ENCODE results near the gene FPR3. TPM values are rescaled to one million over a fixed set of nuclear protein-coding genes. Genes with fewer than 3 reads are reported as not detected.

FPR3 gene
- total RNA-seq, 1 donor from 2014 or later, result 4.2 TPM

GRCh38 chr19:51788029-51788428 lies 6.9 kb upstream of the FPR3 start:
- H3K27ac ChIP-seq, result no peak overlapping the region
- H3K4me3 ChIP-seq, result no peak overlapping the region
- TF ChIP-seq POLR2AphosphoS5 (IDR thresholded peaks at IDR 0.05; ENCODE audit: insufficient read depth in 1 of 2, low read depth in 1 of 2) (no peak), POLR2A (IDR thresholded peaks at IDR 0.05) (no peak)
- TF ChIP-seq, protein P1, sequence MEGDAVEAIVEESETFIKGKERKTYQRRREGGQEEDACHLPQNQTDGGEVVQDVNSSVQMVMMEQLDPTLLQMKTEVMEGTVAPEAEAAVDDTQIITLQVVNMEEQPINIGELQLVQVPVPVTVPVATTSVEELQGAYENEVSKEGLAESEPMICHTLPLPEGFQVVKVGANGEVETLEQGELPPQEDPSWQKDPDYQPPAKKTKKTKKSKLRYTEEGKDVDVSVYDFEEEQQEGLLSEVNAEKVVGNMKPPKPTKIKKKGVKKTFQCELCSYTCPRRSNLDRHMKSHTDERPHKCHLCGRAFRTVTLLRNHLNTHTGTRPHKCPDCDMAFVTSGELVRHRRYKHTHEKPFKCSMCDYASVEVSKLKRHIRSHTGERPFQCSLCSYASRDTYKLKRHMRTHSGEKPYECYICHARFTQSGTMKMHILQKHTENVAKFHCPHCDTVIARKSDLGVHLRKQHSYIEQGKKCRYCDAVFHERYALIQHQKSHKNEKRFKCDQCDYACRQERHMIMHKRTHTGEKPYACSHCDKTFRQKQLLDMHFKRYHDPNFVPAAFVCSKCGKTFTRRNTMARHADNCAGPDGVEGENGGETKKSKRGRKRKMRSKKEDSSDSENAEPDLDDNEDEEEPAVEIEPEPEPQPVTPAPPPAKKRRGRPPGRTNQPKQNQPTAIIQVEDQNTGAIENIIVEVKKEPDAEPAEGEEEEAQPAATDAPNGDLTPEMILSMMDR (IDR thresholded peaks at IDR 0.05), result no peak
- H3K36me3 ChIP-seq, result no peaks in the 10 kb centered on the region
- no peak for DNase-seq (ENCODE audit: extremely low spot score in 2 of 2)
- H3K4me1 ChIP-seq, result no peaks in the 10 kb centered on the region
- intact Hi-C loops (cut with DNase I), result loop anchor here (10.0 kb wide), 1 partner anchor 313 kb away; the partner anchor contains the start of gene CEACAM18
- no peaks in the 10 kb centered on the region for H3K9me3 ChIP-seq
- H3K27me3 ChIP-seq, result no peaks in the 10 kb centered on the region

DNA sequence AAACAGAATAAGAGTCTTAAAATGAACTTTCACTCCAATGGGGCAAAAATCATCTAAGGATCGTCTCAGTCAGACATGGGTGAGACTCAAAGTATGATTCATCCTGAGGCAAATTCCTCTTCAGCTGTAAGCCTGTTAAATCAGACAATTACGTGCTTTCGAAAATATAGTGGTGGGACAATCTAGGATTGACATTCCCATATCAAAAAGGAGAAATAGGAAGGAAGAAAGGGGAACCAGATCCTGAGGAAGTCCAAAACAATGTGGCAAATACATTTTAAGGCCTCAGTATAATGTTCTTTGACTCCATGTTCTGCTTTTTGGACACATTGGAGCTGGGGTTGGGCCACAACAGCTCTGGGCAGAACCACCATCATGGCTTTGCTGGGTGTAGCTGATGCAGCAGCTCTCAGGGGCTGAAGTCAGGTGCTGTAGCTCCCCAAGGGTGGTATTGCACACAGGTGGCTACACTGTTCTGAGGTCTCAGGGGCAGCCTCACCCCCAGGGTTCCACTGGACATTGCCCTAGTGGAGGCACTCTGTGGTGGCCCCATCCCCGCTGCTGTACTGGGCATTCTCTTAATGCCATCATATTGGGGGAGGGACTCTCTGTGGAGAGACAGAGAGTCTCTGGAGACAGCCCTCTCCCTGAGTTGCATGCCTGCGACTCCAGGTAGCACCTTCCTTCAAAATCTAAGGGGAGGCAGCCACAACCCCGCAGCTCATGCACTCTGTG lies 5.7 kb upstream of the FPR3 start:
- Histone ChIP-seq H3K4me3 (no peak overlapping the region), H3K36me3 (no peaks in the 10 kb centered on the region), H3K4me1 (no peaks in the 10 kb centered on the region), H3K9me3 (no peaks in the 10 kb centered on the region), H3K27ac (no peak overlapping the region), H3K27me3 (no peaks in the 10 kb centered on the region)
- intact Hi-C loops (cut with DNase I), result loop anchor here (10.0 kb wide), 1 partner anchor 314 kb away; the partner anchor contains the start of gene CEACAM18
- no peak for TF ChIP-seq POLR2A (IDR thresholded peaks at IDR 0.05)
- TF ChIP-seq POLR2AphosphoS5 (IDR thresholded peaks at IDR 0.05; ENCODE audit: insufficient read depth in 1 of 2, low read depth in 1 of 2), result no peak
- TF ChIP-seq, protein P1 (IDR thresholded peaks at IDR 0.05), result no peak
- no peak for DNase-seq (ENCODE audit: extremely low spot score in 2 of 2)

GRCh38 chr19:51792932-51793331 lies 2.0 kb upstream of the FPR3 start:
- intact Hi-C loops (cut with DNase I), result no loop called here

GRCh38 chr19:51793994-51794393 lies 963 bp upstream of the FPR3 start:
- DNase-seq (ENCODE audit: extremely low spot score in 2 of 2), result peak in 1 of 2 donors; percentile 5
- peaks cover 2% of the 10 kb centered on the region for H3K4me1 ChIP-seq
- H3K4me3 ChIP-seq, result no peak overlapping the region
- no peaks in the 10 kb centered on the region for H3K9me3 ChIP-seq
- no peaks in the 10 kb centered on the region for H3K27me3 ChIP-seq
- H3K36me3 ChIP-seq, result no peaks in the 10 kb centered on the region
- intact Hi-C loops (cut with DNase I), result no loop called here
- no peak overlapping the region for H3K27ac ChIP-seq
- TF ChIP-seq, protein P1 (IDR thresholded peaks at IDR 0.05), result no peak
- TF ChIP-seq POLR2A (IDR thresholded peaks at IDR 0.05), result no peak

More at GRCh38 chr19:51792932-51793331, 2.0 kb upstream of the FPR3 start:
- no peaks in the 10 kb centered on the region for H3K9me3 ChIP-seq
- H3K27me3 ChIP-seq, result no peaks in the 10 kb centered on the region
- TF ChIP-seq POLR2A (IDR thresholded peaks at IDR 0.05) (no peak), POLR2AphosphoS5 (IDR thresholded peaks at IDR 0.05; ENCODE audit: insufficient read depth in 1 of 2, low read depth in 1 of 2) (no peak)
- TF ChIP-seq, protein P1 (IDR thresholded peaks at IDR 0.05), result no peak
- H3K27ac ChIP-seq, result no peak overlapping the region
- H3K4me1 ChIP-seq, result no peaks in the 10 kb centered on the region
- H3K36me3 ChIP-seq, result no peaks in the 10 kb centered on the region
- no peak for DNase-seq (ENCODE audit: extremely low spot score in 2 of 2)
- H3K4me3 ChIP-seq, result no peak overlapping the region

DNA sequence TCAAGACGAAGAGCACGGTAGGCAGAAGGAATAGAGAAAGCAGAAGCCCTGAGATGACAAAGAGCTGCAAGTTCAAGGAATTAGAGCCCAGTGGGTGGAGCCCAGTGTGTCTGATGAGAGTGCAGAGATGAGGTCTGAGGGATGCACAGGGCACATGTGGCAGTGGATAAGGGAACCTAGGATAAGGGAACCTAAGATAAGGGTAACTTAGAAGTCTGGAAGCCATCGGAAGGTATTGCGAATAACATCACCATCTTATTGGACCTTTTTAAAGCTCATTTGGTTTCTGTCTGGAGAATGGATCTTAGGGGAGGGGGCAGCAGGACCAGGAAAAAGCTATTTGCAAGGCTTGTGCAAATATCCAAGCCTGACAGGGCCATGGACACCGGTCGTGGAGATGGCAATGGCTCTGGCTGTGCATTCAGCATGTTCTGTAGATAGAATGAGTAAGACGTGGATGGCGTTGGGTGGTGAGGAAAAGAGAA lies 1.3 kb downstream of the FPR3 start:
- intact Hi-C loops (cut with DNase I), result no loop called here
- no peak for DNase-seq (ENCODE audit: extremely low spot score in 2 of 2)
- no peaks in the 10 kb centered on the region for H3K9me3 ChIP-seq
- H3K27ac ChIP-seq, result no peak overlapping the region
- H3K27me3 ChIP-seq, result no peaks in the 10 kb centered on the region
- TF ChIP-seq, protein P1 (IDR thresholded peaks at IDR 0.05), result no peak
- no peak for TF ChIP-seq POLR2A (IDR thresholded peaks at IDR 0.05)
- TF ChIP-seq POLR2AphosphoS5 (IDR thresholded peaks at IDR 0.05; ENCODE audit: insufficient read depth in 1 of 2, low read depth in 1 of 2), result no peak
- H3K36me3 ChIP-seq, result no peaks in the 10 kb centered on the region
- peak overlapping the region in 1 of 2 donors; percentile 5 for H3K4me3 ChIP-seq
- H3K4me1 ChIP-seq, result peaks cover 12% of the 10 kb centered on the region
